Measurements from ENCODE around the gene JARID2. TPM values are rescaled to one million over a fixed set of nuclear protein-coding genes. Genes with fewer than 3 reads are reported as not detected.

JARID2 gene
- total and polyA plus RNA-seq, 7 experiments from 2014 or later, result 6.9 to 39.6 (median 24.1) TPM

DNA sequence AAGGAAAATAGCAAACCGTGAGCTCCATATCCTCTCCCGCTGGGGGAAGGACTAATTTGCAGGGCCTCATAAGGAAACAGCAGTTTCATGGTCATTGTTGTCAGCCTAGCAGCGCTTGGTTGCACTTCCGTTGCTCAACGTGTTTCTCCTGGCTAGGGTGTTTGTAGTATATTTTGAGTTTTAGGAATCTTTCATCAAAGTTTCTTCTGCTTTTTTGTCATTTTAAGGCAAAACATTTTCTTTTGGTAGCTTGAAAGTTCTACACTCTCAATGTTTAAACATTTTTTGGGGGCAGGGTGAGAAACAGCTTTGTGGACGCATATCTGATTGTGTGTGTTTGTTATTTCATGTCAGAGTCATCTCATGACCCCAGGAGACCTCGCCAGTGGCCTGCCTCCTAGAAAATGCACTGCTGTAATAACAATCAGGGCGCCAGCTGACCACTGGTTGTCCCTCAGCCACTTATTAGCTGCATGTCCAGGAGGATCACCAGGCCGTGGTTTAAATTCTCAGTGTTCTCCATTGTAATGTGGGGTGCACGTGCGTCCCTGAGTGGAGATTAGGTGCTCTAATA, 20.6 kb downstream of the JARID2 start:
- peaks cover 67 to 98% (median 87%) of the 10 kb centered on the region in 7 donors for H3K4me1 Mint-ChIP-seq
- H3K27me3 Mint-ChIP-seq, result no peaks in the 10 kb centered on the region
- no peak for DNase-seq
- ATAC-seq, result peak; percentile 45
- peak overlapping the region; percentile 54 to 79 (median 62) for H3K4me3 Mint-ChIP-seq
- no peaks in the 10 kb centered on the region for H3K9me3 ChIP-seq (ENCODE audit: control insufficient read depth in 2 of 3, low read length in 3 of 3)
- intact Hi-C loops (cut with micrococcal nuclease), result loop anchor here in 1 of 2 donors (2.0 to 5.0 kb wide), 2 partner anchors 14 to 36 kb away; no protein-coding TSS in a partner anchor
- H3K27me3 ChIP-seq (ENCODE audit: control insufficient read depth in 2 of 2, insufficient read depth in 2 of 2, low read length in 2 of 2), result no peaks in the 10 kb centered on the region
- no peaks in the 10 kb centered on the region for H3K36me3 ChIP-seq (ENCODE audit: control insufficient read depth in 2 of 3, insufficient read depth in 3 of 3, low read length in 3 of 3)
- H3K36me3 Mint-ChIP-seq, result peaks cover 0 to 15% (median 8%) of the 10 kb centered on the region in 5 donors
- peak overlapping the region in 6 of 9 donors; percentile 4 to 62 (median 52) for H3K27ac Mint-ChIP-seq
- no peak overlapping the region for H3K4me3 ChIP-seq (ENCODE audit: low read length)
- peaks cover 0 to 2% (median 0%) of the 10 kb centered on the region in 11 donors for H3K9me3 Mint-ChIP-seq
- ChIA-PET POLR2A (interaction anchor here (0.6 to 1.1 kb wide), 3 partner anchors 16 to 197 kb away, joined by 3 to 6 read pairs (median 4); no protein-coding TSS in a partner anchor), CTCF (interaction anchor here (0.8 kb wide), 1 partner anchor 174 kb away, joined by 3 read pairs; no protein-coding TSS in a partner anchor)
- H3K4me1 ChIP-seq (ENCODE audit: control insufficient read depth in 2 of 2, insufficient read depth in 2 of 2, low read length in 2 of 2), result peaks cover 13 to 52% of the 10 kb centered on the region in 2 donors
- H3K27ac ChIP-seq (ENCODE audit: low read depth, low read length), result no peak overlapping the region

- Histone ChIP-seq H3K27ac (ENCODE audit: low read depth, low read length) (no peak overlapping the region), H3K36me3 (ENCODE audit: control insufficient read depth in 2 of 3, insufficient read depth in 3 of 3, low read length in 3 of 3) (no peaks in the 10 kb centered on the region), H3K4me3 (ENCODE audit: low read length) (no peak overlapping the region), H3K4me1 (ENCODE audit: control insufficient read depth in 2 of 2, insufficient read depth in 2 of 2, low read length in 2 of 2) (peaks cover 13 to 52% of the 10 kb centered on the region in 2 donors), H3K27me3 (ENCODE audit: control insufficient read depth in 2 of 2, insufficient read depth in 2 of 2, low read length in 2 of 2) (no peaks in the 10 kb centered on the region), H3K9me3 (ENCODE audit: control insufficient read depth in 2 of 3, low read length in 3 of 3) (no peaks in the 10 kb centered on the region)
- ChIA-PET POLR2A (no interaction called here), CTCF (interaction anchor here (0.8 kb wide), 1 partner anchor 173 kb away, joined by 3 read pairs; no protein-coding TSS in a partner anchor)
- ATAC-seq (no peak), DNase-seq (no peak)
- intact Hi-C loops (cut with micrococcal nuclease), result loop anchor here in 1 of 2 donors (2.0 to 5.0 kb wide), 2 partner anchors 14 to 35 kb away; no protein-coding TSS in a partner anchor
- H3K4me1 Mint-ChIP-seq, result peaks cover 67 to 100% (median 88%) of the 10 kb centered on the region in 7 donors
- H3K9me3 Mint-ChIP-seq, result peaks cover 0 to under 1% (median 0%) of the 10 kb centered on the region in 11 donors
- H3K27me3 Mint-ChIP-seq, result no peaks in the 10 kb centered on the region
- peak overlapping the region in 5 of 9 donors; percentile 6 to 68 (median 62) for H3K27ac Mint-ChIP-seq
- peak overlapping the region in 7 of 10 donors; percentile 8 to 70 (median 41) for H3K4me3 Mint-ChIP-seq
- peaks cover 0 to 12% (median 5%) of the 10 kb centered on the region in 5 donors for H3K36me3 Mint-ChIP-seq
Observed at GRCh38 chr6:15267221-15267620, 21.4 kb downstream of the JARID2 start.

- peaks cover 5 to 45% of the 10 kb centered on the region in 2 donors for H3K4me1 ChIP-seq (ENCODE audit: control insufficient read depth in 2 of 2, insufficient read depth in 2 of 2, low read length in 2 of 2)
- H3K27ac ChIP-seq (ENCODE audit: low read depth, low read length), result no peak overlapping the region
- H3K36me3 Mint-ChIP-seq, result peaks cover 0 to 11% (median 0%) of the 10 kb centered on the region in 5 donors
- H3K4me3 ChIP-seq (ENCODE audit: low read length), result no peak overlapping the region
- peak overlapping the region in 4 of 9 donors; percentile 5 to 68 (median 36) for H3K27ac Mint-ChIP-seq
- ATAC-seq, result no peak
- H3K9me3 ChIP-seq (ENCODE audit: control insufficient read depth in 2 of 3, low read length in 3 of 3), result no peaks in the 10 kb centered on the region
- no peak for DNase-seq
- intact Hi-C loops (cut with micrococcal nuclease), result loop anchor here in 1 of 2 donors (2.0 to 5.0 kb wide), 2 partner anchors 20 to 34 kb away; no protein-coding TSS in a partner anchor
- no peaks in the 10 kb centered on the region for H3K27me3 Mint-ChIP-seq
- ChIA-PET POLR2A (interaction anchor here (0.6 kb wide), 1 partner anchor 588 kb away, joined by 3 read pairs; no protein-coding TSS in a partner anchor), CTCF (interaction anchor here (0.6 to 0.8 kb wide), 3 partner anchors 9 to 115 kb away, joined by 3 to 4 read pairs (median 3); no protein-coding TSS in a partner anchor)
- no peaks in the 10 kb centered on the region for H3K9me3 Mint-ChIP-seq
- peak overlapping the region in 5 of 10 donors; percentile 8 to 63 (median 31) for H3K4me3 Mint-ChIP-seq
- no peaks in the 10 kb centered on the region for H3K27me3 ChIP-seq (ENCODE audit: control insufficient read depth in 2 of 2, insufficient read depth in 2 of 2, low read length in 2 of 2)
- H3K36me3 ChIP-seq (ENCODE audit: control insufficient read depth in 2 of 3, insufficient read depth in 3 of 3, low read length in 3 of 3), result no peaks in the 10 kb centered on the region
- H3K4me1 Mint-ChIP-seq, result peaks cover 64 to 96% (median 86%) of the 10 kb centered on the region in 7 donors
Observed at GRCh38 chr6:15268137-15268908, 22.5 kb downstream of the JARID2 start.

DNA sequence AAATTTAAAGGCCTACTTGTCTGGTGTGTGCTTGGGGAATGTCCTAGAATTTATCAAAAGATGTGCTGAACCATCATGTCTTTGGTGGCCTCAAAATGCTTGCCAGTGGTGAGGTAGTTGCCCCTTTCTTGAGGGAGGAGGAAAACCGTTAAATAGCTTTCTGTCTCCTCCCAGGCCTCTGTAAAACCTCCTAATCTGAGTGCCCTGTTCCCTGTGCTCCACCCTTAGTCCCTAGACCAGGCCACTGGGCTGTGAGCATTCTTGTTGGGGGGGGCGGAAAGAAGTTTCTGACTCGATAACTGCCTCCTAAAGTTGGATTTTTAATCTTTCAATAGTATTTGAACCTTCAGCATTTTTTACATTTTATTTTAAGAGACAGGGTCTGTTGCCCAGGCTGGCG, 23.1 kb downstream of the JARID2 start:
- Histone ChIP-seq H3K4me1 (ENCODE audit: control insufficient read depth in 2 of 2, insufficient read depth in 2 of 2, low read length in 2 of 2) (peaks cover 2 to 40% of the 10 kb centered on the region in 2 donors), H3K9me3 (ENCODE audit: control insufficient read depth in 2 of 3, low read length in 3 of 3) (no peaks in the 10 kb centered on the region), H3K36me3 (ENCODE audit: control insufficient read depth in 2 of 3, insufficient read depth in 3 of 3, low read length in 3 of 3) (no peaks in the 10 kb centered on the region), H3K4me3 (ENCODE audit: low read length) (no peak overlapping the region), H3K27me3 (ENCODE audit: control insufficient read depth in 2 of 2, insufficient read depth in 2 of 2, low read length in 2 of 2) (no peaks in the 10 kb centered on the region), H3K27ac (ENCODE audit: low read depth, low read length) (no peak overlapping the region)
- intact Hi-C loops (cut with micrococcal nuclease), result loop anchor here in 1 of 2 donors (2.0 to 5.0 kb wide), 2 partner anchors 20 to 33 kb away; no protein-coding TSS in a partner anchor
- no peaks in the 10 kb centered on the region for H3K27me3 Mint-ChIP-seq
- H3K9me3 Mint-ChIP-seq, result no peaks in the 10 kb centered on the region
- ATAC-seq, result no peak
- CTCF ChIA-PET, result interaction anchor here (0.8 kb wide), 1 partner anchor 8 kb away, joined by 4 read pairs; no protein-coding TSS in a partner anchor
- DNase-seq, result no peak
- H3K36me3 Mint-ChIP-seq, result peaks cover 0 to 11% (median 0%) of the 10 kb centered on the region in 5 donors
- peaks cover 57 to 95% (median 83%) of the 10 kb centered on the region in 7 donors for H3K4me1 Mint-ChIP-seq
- H3K4me3 Mint-ChIP-seq, result peak overlapping the region in 4 of 10 donors; percentile 9 to 63 (median 43)
- H3K27ac Mint-ChIP-seq, result peak overlapping the region in 2 of 9 donors; percentile 67 to 69
- POLR2A ChIA-PET, result interaction anchor here (0.6 kb wide), 1 partner anchor 589 kb away, joined by 3 read pairs; no protein-coding TSS in a partner anchor

DNA sequence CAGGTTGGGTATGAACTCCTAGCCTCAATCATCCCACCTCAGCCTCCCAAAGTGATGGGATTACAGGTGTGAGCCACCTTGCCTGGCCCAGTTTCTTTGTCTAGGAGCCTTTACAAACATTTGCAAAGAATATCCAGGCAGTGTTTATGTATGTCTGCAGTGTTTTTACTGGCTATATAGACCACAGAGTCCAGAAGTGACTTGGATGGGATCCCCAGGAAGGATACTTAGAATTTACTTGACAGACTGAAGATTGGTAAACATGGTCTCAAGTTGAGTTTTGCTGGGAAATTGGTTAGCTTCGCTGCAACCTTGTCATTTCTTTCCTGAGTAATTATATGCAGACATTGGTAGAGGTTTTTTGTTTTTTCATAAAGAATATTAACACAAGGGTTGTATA, 23.8 kb downstream of the JARID2 start:
- POLR2A ChIA-PET, result interaction anchor here (1.2 kb wide), 1 partner anchor 19 kb away, joined by 3 read pairs; no protein-coding TSS in a partner anchor
- Mint-ChIP-seq H3K27ac (peak overlapping the region in 2 of 9 donors; percentile 23 to 46), H3K27me3 (no peaks in the 10 kb centered on the region), H3K4me3 (peak overlapping the region in 1 of 10 donors; percentile 9), H3K4me1 (peaks cover 58 to 95% (median 83%) of the 10 kb centered on the region in 7 donors), H3K36me3 (peaks cover 0 to 11% (median 0%) of the 10 kb centered on the region in 5 donors), H3K9me3 (no peaks in the 10 kb centered on the region)
- H3K27ac ChIP-seq (ENCODE audit: low read depth, low read length), result no peak overlapping the region
- intact Hi-C loops (cut with micrococcal nuclease), result loop anchor here in 1 of 2 donors (2.0 to 5.0 kb wide), 2 partner anchors 19 to 33 kb away; no protein-coding TSS in a partner anchor
- peaks cover 0 to 34% of the 10 kb centered on the region in 2 donors for H3K4me1 ChIP-seq (ENCODE audit: control insufficient read depth in 2 of 2, insufficient read depth in 2 of 2, low read length in 2 of 2)
- H3K4me3 ChIP-seq (ENCODE audit: low read length), result no peak overlapping the region
- no peaks in the 10 kb centered on the region for H3K36me3 ChIP-seq (ENCODE audit: control insufficient read depth in 2 of 3, insufficient read depth in 3 of 3, low read length in 3 of 3)
- DNase-seq, result no peak
- H3K9me3 ChIP-seq (ENCODE audit: control insufficient read depth in 2 of 3, low read length in 3 of 3), result no peaks in the 10 kb centered on the region
- ATAC-seq, result no peak
- H3K27me3 ChIP-seq (ENCODE audit: control insufficient read depth in 2 of 2, insufficient read depth in 2 of 2, low read length in 2 of 2), result no peaks in the 10 kb centered on the region
- CTCF ChIA-PET, result no interaction called here

GRCh38 chr6:15270402-15270801, 24.5 kb downstream of the JARID2 start:
- DNase-seq (no peak), ATAC-seq (no peak)
- H3K4me1 Mint-ChIP-seq, result peaks cover 53 to 94% (median 79%) of the 10 kb centered on the region in 7 donors
- CTCF ChIA-PET, result no interaction called here
- peak overlapping the region in 3 of 9 donors; percentile 21 to 31 (median 28) for H3K27ac Mint-ChIP-seq
- no peaks in the 10 kb centered on the region for H3K9me3 Mint-ChIP-seq
- H3K4me1 ChIP-seq (ENCODE audit: control insufficient read depth in 2 of 2, insufficient read depth in 2 of 2, low read length in 2 of 2), result peaks cover 0 to 26% of the 10 kb centered on the region in 2 donors
- no peaks in the 10 kb centered on the region for H3K27me3 Mint-ChIP-seq
- peaks cover 0 to 11% (median 0%) of the 10 kb centered on the region in 5 donors for H3K36me3 Mint-ChIP-seq
- no peak overlapping the region for H3K4me3 ChIP-seq (ENCODE audit: low read length)
- H3K9me3 ChIP-seq (ENCODE audit: control insufficient read depth in 2 of 3, low read length in 3 of 3), result no peaks in the 10 kb centered on the region
- intact Hi-C loops (cut with micrococcal nuclease), result no loop called here
- H3K4me3 Mint-ChIP-seq, result peak overlapping the region in 1 of 10 donors; percentile 4
- POLR2A ChIA-PET, result interaction anchor here (1.2 kb wide), 1 partner anchor 18 kb away, joined by 3 read pairs; no protein-coding TSS in a partner anchor
- no peak overlapping the region for H3K27ac ChIP-seq (ENCODE audit: low read depth, low read length)
- no peaks in the 10 kb centered on the region for H3K27me3 ChIP-seq (ENCODE audit: control insufficient read depth in 2 of 2, insufficient read depth in 2 of 2, low read length in 2 of 2)
- no peaks in the 10 kb centered on the region for H3K36me3 ChIP-seq (ENCODE audit: control insufficient read depth in 2 of 3, insufficient read depth in 3 of 3, low read length in 3 of 3)
